HG02759 (cell line): Measurements from ENCODE around the gene ANKS6.

Experiments used
- ATAC-seq: cut with Tn5 transposase; IDR thresholded peaks from one replicate; pipeline ENCODE4 v1.9.1; 2021; ENCODE audit warnings: mild to moderate bottlenecking, moderate library complexity; ENCODE audit not compliant: unreplicated experiment

ANKS6 gene

DNA sequence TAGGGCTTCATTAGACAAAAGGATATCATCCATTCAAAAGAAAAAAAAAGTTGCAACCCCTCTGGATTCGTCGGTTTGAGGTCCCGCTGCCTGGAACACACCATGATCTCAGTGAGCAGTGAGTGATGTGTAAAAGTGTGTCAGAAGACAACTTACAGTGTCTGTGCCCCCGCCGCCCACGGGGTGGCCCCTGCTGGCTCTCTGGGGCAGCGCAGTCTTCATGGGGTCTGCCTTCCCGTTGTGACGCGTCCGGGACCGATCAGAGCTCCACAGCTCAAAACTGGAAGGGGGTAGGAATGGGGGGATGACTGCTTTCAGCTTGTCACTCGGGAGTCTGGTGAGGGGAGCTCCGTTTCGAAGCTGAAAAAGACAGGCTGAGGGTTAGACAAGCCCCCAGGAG lies 22.6 kb downstream of the ANKS6 start:
- ATAC-seq: no peak

DNA sequence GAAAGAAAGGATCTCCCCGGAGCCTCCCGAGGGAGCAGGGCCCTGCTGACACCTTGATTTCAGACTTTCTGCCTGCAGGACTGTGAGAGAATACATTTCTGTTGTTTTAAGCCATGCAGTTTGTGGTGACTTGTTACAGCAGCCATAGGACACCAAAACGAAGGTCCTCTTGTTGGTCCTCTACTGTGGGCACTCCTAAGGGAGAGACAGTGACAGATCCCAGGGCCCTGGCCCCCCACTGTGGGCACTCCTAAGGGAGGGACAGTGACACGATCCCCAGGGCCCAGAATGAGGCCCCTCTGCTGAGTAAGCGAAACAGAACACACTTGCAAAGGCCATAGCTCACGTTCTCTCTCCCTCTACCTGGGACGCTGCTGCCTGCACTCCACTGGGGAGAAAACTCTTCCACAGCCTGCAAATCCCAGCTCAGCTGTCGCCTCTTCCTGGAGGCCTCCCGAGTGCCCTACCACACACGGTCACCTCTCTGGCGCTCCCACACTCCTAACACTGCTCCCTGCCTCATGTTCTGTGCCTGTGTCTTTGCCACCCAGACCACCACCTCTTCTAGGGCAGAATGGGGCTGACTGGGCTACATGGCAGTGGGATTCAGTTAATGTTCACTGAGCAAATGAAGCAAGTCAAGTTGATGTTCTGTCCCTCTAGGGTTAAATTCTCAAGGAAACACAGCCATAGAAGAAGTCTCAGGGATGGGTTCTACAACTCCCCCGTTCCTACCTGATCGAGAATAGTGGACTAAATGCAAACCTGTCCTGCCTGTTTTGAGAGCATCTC lies 23.8 kb downstream of the ANKS6 start:
- no peak for ATAC-seq

DNA sequence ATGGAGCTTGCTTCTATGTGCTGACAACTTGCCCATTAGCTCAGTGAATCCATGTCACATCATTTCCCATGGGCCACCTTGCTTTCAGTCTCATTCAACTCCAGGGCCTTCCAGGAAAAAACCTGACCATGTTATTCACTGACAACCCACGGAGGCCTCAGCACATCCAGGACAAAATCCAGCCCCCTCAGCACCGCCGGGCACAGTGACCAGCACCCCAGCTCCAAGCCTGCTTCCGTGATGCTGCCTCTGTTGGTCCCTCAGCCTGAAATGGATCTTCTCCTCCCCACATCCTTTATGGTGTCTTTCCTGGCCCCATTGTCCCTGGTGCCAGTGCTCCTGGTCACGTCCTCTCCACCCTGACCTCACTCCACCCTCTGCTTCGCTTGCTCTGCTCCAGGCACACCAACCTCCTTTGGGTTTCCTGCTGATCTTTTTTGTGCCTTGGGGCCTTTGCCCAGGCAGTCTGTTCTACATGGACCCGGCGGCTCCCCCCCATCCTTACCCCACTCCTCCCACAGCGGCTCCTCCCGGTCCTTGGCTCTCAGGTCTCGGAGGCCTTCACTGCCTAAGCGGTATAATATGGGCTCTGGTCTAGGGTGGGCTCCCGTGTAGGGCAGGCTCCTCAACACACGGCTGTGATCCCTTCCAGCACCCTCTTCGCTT lies 25.0 kb downstream of the ANKS6 start:
- ATAC-seq: no peak

DNA sequence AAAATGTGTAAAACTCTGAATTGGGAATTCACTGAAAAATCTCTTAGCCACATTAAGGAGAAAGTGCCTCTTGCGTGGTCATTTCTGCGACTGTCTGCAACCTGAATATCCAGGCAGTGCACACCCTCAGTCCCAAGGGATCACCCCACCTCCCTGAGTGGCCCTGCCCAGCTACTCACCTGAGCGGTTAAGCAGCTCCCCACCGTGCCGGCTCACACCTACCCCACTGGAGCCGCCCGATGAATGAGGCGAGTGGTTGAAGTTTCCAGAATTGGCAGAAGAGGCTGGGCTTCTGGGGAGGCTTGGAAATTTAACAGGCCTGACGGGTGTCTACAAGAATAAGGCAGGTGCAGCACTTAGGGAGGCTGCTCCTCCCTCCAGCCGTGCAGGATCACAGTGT lies 25.6 kb downstream of the ANKS6 start:
- no peak for ATAC-seq

DNA sequence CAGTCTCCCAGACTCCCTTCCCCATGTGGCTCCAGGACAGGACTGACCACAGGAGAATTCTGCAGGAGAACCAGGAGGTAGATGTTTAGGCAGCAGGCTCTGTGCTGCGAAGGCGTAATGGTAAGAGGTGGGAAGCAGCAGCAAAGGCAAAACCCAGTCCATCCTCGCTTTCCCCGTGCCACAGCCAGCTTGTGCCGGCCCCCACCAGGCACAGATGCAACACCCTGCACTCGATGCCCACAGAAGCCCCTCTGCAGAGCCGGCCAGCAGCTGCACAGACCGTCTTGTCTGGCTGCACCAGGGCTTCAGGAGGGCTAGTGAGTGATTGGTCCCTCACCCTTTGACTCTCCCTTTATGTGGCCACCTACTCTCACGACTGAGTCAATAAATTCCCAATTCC lies 28.0 kb downstream of the ANKS6 start:
- ATAC-seq: no peak

DNA sequence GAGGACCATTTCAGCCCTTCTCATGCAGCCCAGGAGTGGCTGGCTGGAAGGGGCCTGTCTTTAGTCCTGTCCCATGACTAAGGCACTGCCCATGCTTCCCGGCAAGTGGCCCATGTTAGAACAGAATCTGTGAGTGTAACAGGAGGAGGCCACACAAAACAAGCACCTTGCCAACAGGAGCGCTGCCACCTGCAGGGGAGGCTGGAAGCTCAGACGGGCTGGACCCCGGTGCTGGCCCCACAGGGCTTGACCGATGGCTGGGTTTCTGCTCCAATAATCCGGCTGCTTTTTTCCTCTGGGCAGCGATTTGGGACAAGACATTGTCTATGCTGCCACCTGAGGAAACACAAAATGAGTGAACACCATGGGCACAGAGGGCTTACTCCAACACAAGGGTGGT lies 28.4 kb downstream of the ANKS6 start:
- no peak for ATAC-seq

DNA sequence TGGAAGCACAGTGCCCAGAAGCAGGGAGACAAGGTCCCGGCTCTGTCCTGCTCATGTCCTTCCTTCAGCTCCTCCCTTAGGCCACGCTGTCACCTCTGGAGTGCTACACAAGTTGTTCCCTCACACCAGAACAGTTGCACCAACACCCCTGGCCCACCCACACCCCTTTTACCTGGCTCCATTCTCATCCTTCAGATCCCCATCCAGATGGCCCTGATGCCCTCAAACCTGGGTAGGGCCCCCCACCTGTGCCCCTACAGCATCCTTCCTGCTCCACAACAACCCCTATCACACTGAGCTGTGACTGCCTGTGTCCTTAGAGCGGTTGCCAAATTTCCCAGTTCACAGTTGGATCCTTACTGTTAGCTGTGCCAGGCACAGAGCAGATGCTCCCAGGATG lies 29.2 kb downstream of the ANKS6 start:
- ATAC-seq: no peak

DNA sequence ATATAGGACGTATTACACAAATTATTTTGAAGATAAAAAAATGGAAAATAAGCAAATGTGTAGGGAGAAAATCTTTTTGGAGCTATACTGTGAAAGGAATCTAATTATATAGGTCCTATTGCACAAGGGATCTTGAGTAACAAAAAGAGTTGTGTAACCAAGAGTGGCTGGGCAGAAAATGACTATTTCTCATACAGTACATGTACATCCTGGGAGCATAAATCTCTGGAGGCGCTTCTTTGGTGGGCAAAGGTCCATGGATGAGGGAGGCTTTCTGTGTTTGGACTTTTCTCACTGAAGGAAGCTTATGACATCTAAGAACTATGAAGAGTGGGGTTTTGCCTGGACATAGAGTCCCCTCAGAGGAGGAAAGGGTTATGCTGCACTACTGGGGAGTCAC lies 29.8 kb downstream of the ANKS6 start:
- no peak for ATAC-seq

DNA sequence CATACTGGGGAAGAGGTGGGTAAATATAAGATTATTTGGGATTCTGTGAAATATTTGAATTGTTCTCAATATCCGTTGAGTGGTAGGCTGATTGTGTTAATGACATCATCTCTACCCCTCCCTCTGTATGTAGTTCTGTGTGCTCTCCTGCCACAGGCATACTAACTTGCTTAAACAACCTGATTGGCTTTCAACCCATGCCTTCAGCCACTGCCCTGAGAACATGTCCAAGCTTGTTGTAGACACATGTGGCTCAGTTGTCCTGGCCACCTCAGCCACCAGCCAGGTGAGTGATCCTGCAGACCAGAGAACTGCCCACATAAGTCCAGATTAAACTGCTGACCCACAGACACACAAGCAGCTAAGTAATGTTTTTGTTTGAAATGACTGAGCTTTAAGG lies 31.1 kb downstream of the ANKS6 start:
- no peak for ATAC-seq

DNA sequence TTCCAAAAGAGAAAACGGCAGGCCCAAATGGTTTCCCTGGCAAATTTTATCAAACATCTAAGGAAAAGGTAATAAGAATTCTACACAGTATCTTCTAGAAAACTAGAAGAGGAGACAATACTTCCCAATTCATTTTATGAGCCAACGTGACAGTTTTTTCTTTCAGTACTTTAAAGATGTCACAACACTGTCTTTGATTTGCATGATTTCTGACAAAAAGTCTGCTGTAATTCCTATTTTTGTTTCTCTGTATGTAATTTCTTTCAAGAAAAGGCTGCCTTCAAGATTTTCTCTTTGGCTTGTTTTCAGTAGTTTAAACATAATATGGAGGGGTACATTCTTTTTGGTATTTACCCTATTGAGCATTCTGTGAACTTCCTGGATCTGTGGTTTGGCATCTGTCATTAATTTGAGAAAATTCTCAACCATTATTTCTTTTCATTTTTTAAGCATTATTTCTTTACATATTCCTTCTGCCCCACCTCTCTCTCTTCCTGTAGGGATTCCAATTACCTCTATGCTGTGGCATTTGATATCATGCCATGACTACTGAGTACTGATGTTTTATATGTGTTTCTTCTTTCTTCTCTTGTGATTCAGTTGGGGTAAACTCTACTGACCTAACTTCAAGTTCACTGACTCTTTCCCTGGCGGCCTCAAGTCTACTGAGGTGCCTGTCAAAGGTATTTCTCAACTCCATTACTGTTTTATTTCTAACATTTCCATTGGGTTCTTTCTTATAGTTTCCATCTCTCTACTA lies 32.2 kb downstream of the ANKS6 start:
- ATAC-seq: no peak

DNA sequence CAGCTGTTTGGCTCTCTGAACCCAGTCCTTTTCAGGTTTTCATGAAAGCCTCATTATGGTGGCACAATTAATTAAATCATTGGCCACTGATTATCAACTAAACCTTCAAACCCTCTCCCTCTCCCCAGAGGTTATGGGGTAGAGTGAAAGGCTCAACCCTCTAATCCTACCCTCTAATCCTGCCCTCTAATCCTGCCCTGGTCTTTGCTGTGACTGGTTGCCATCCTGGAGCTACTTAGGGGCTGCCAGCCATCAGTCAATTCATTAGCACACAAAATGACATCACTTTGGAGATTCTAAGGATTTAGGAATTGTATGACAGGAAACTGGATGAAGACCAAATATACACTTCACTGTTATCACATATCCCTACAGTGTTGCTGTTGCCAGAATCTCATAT lies 36.1 kb downstream of the ANKS6 start:
- no peak for ATAC-seq

DNA sequence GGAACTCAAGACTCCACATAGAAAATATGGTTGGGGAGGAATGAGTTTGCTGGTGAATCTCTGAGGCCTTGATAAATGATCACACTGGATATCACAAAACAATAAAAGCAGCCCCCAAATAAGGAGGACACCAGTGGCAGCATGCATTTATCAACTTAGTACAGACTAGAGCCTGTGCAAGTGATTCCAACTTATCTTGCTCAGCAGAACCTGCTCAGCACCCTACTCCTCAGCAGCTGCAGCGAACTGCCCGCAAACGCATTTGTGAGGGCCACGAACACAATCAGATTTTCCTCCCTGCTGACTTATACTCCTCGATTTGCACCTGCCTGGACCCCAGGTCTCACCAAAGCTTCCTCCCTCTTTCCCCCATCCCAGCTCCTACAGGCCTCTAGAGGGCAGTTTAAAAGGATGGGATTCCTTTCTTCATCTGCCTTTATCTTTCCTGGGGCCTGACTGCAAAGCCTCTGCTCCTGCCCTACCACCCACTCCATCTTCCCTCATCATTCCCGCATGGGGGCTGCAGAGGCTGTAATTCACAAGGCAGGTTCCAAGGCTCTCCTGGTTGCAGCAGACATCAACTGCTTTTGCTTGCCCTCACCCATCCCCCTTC lies 41.2 kb downstream of the ANKS6 start:
- no peak for ATAC-seq

DNA sequence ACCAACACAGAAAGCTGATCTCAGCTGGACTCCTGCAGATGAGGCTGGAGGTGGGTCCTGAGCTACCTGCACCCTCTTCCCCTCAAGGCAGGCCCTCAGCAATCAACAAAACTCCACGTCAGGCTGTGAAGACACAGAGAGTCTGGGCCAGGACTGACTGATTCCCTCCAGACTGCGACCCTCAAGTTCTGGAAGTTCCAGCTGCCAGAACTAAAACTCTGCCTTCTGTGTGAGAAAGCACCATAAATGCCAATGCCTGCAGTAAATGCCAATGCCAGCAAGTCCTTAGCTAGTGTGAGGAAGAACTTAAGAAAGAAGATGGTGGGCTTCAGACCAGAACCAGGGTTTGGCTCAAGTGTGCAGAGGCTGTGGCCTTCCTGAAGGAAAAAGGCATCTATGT lies 45.1 kb downstream of the ANKS6 start:
- no peak for ATAC-seq

DNA sequence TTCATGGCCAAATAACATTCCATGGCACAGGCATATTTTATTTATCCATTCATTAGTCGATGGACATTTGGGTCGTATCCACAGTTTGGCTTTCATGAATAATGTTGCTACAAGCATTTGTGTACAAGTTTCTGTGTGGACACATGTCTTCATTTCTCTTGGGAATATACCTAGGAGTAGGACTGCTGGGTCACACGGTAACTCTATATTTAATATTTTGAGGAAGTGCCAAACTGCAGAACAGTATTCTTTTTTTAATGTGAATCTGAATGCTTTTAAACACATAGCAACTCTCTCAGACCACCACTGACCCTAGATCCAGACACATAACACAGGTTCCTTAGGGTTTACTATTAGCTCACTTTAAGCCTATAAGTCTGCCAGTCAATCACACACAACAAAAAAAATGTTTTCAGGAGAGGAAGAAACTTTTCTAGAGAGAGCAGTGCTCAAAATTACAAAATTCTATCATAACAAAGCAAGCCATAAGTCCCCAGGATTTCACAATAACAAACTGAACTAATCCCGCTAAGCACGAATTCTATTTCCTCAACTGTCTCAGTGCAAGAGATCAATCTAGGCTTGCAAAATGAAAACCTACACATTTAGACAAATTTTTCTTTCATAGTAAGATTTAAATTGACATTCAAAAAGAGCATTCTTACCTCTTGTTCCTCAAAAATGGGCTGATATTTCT lies 45.8 kb downstream of the ANKS6 start:
- ATAC-seq: no peak

DNA sequence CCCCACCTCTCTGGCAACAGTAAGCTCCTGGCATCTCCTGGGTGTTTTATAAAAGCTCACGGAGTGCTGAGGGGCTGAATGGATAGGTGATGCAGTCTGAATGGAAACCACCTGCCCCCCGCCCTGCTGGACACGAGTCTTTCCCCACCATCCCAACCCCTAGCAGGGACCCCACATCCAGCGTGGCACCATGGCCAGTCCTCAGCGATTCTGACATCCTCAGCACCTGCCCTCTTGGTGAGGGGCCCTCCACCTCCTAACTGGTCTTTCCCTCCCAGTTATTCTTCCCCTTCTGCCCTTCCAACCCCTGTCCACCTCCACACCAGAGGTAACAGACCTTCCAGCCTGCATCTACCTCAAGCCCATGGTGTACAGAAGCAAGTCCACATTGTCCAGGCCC lies 48.9 kb downstream of the ANKS6 start:
- ATAC-seq: no peak

DNA sequence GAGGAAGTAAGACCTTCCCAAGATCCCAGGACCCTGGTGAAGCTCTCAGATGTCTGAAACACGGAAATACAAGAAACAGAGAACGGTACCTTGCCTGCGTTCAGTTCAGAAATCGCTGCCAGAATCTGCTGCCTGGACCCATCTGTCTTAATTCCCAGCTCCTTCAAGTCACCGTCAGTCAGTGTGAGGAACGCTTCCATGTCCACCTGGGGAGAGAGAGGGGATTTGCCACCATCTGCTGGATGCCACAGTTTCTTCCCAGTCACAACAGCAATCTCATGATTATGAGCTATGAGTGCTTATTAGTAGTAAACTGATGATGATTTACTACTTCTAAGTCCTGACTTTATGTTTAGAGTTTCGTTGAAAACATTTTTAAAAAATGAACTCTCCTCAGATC lies 50.9 kb downstream of the ANKS6 start:
- no peak for ATAC-seq

DNA sequence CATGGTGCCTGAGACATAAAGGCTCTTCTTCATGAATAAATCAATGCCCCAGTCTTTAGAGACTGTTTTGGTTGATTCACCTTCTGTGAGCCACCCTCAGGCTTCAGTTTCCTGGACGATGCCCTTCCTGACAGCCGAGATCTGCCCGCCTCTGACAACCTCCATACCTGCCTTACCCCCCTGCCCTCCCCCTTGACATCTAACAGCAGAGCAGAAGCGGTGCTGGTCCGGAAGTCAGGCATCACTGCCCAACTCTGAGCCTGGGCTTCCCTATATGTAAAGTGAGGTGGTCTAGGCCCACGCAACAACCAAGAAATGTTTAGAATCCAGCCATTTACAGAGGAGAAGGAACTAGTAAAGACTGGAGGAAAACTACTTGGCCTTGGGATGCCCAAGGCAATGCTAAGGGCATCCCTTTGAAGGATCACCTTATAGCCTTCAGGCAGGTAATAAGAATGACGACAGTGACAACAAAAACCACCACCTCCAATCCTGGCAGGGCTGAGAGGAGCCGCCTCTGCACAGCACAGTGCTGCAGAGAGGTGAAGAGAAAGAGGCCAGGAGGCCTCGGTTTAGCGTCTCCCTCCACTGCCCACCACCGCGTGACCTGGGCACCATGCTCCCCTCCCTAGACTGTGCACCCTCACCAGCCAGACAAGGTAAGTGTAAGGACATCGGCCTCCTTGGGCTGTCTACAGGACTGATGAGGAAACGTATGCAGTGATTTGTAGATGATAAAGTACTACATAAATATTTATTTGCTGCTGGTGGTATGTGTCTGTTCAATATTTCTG lies 52.3 kb downstream of the ANKS6 start:
- no peak for ATAC-seq

DNA sequence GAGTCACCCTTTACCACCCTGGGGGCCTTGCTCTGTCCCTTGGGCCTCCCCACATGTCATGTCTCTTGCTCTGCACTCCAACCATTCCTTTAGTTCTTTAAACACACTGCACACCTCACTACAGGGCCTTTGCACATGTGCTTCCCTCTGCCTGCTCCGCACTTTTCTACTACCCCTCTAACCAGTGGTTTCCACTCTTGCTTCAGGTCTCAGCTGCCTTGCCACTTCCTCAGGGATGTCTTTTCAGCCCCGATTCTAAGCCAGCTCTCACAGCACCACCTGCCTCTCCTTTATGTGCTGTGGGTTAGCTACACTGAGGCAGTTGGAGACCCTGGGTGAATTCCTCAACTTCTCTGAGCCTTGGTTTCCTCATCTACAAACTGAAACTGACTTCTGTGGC lies 53.0 kb downstream of the ANKS6 start:
- no peak for ATAC-seq

DNA sequence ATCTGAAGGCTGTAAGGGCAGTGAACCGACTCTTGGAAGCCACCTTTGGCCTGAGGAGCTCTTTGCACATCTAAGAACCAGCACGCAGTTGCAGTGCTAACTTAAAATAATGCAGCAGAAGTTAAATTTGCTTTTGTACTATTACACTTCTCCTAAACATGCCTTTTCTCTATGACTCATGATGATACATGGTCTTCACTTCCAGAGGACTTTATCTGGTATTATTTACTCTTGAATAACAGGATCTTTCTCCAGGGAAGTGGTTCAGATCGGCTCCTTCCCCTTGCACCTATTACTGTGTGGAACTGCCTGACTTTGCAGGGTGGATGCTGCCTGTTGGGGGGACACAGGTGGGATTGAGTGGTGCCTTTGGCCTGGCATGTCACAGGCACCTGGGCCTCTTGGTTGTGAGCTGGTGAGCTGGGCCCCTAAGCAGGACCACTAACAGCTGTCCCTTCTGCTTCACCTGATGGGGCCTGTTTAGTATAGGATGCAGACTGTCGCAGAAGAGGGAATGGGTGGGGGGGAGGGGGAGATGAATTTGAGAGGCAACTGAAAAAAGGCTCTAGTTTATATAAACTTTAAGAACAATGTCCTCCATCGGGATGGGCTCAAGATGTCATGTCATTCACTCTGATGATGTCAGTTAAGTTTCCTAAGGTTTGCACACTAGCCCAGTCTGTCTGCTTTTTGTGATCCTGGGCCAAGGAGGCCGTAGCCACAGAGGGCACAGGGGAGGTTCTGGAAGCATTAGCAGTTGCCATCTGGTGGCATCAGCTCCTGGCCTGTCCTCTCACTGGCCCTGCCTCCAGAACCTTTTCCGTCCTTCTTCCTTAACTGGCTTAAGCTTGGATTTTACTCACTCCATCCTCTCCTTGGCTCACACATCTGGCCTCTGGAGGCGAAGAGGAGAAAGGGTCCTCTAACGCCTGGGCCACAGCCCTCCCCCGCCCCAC lies 53.8 kb downstream of the ANKS6 start:
- ATAC-seq: no peak
